DMS153 treated with DMSO at 0.1 percent for 48 hours (cell line): Measurements from ENCODE around the gene GABARAPL1.
"Not testable (repeated sequence)": the region's sequence is repeated elsewhere in the genome, so short reads cannot be mapped to it uniquely, and the experiment has no call there.

Source experiments
- DNase-seq: peaks from one replicate; lab custom pipeline; 2025; ENCODE audit not compliant: unreplicated experiment; lab: John Stamatoyannopoulos, UW

Gene GABARAPL1

GRCh38 chr12:10212739-10213131, at the start of gene GABARAPL1:
TSS of gene GABARAPL1 (plus strand) at chr12:10212877. CDS start at chr12:10213130, 253 bp downstream.
- peak; percentile 89 for DNase-seq

- DNase-seq: no peak
Observed at GRCh38 chr12:10163084-10163483, 49.6 kb upstream of the GABARAPL1 start.

- no peak for DNase-seq
Observed at GRCh38 chr12:10165421-10165820, 47.3 kb upstream of the GABARAPL1 start.

- no peak for DNase-seq
Observed at GRCh38 chr12:10167599-10167998, 45.1 kb upstream of the GABARAPL1 start.

- no peak for DNase-seq
Observed at GRCh38 chr12:10169104-10169503, 43.6 kb upstream of the GABARAPL1 start.

GRCh38 chr12:10170216-10170615, 42.5 kb upstream of the GABARAPL1 start:
- no peak for DNase-seq

- no peak for DNase-seq
Observed at GRCh38 chr12:10171973-10172728, 40.5 kb upstream of the GABARAPL1 start, which contains the start of gene OLR1. TSS of gene OLR1 (minus strand) at chr12:10172132. CDS start at chr12:10172077, 55 bp downstream.

GRCh38 chr12:10174986-10175614, 37.6 kb upstream of the GABARAPL1 start:
- no peak for DNase-seq

GRCh38 chr12:10175846-10176636, 36.6 kb upstream of the GABARAPL1 start:
- DNase-seq: no peak

- no peak for DNase-seq
Observed at GRCh38 chr12:10178821-10179220, 33.9 kb upstream of the GABARAPL1 start, which contains the start of gene TMEM52B. TSS of gene TMEM52B (plus strand) at chr12:10179032. CDS start at chr12:10179575, 543 bp downstream.

GRCh38 chr12:10179776-10180181, 32.9 kb upstream of the GABARAPL1 start:
- DNase-seq: no peak

GRCh38 chr12:10182354-10183049, 30.2 kb upstream of the GABARAPL1 start:
- no peak for DNase-seq

GRCh38 chr12:10184261-10184843, 28.3 kb upstream of the GABARAPL1 start:
- DNase-seq: no peak

- DNase-seq: no peak
Observed at GRCh38 chr12:10186299-10186698, 26.4 kb upstream of the GABARAPL1 start.

GRCh38 chr12:10186958-10187357, 25.7 kb upstream of the GABARAPL1 start:
- not testable (repeated sequence) for DNase-seq

GRCh38 chr12:10189653-10190052, 23.0 kb upstream of the GABARAPL1 start:
- DNase-seq: no peak

- peak; percentile 9 for DNase-seq
Observed at GRCh38 chr12:10190558-10191388, 21.9 kb upstream of the GABARAPL1 start.

- no peak for DNase-seq
Observed at GRCh38 chr12:10191865-10192264, 20.8 kb upstream of the GABARAPL1 start.

- DNase-seq: no peak
Observed at GRCh38 chr12:10194160-10194670, 18.5 kb upstream of the GABARAPL1 start.
